OCI-LY1 (cell line): Measurements from ENCODE around the gene NAA30.

Experiments
- EZH2 ChIP-seq: fragments of 200-600 bp; sonication (generic), shearing (Covaris generic); IDR thresholded peaks from 2 replicates; pipeline ENCODE4 v1.8.0; 2017; ENCODE audit warnings: borderline replicate concordance, mixed run types, mild to moderate bottlenecking, antibody characterized with exemption, low read length, moderate library complexity, mixed read lengths
- TF ChIP-seq, protein P1 (sequence below): fragments of 200-600 bp; sonication (generic), shearing (Covaris generic); IDR thresholded peaks from 2 replicates; pipeline ENCODE4 v1.5.1; 2017; ENCODE audit warnings: mild to moderate bottlenecking, antibody characterized with exemption, low read length, moderate library complexity, mixed read lengths

DNA sequence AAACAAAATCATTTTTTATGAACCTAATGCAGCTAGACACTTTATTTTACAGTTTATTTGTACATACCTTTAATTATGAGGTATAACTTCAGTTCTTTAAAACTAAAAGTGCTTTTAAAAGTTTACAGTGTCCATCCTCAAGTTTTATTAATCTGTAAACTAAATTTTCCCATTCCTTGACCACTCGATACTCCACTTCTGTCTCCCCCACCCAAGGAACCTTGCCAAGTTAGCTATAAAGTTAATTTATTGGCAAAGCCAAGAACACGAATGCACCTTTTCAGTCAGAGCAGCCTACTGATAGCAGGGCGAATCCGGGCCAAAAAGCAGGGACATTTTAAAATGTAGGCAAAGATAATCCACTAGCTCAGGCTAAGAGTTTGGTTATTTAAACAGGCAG lies 29.6 kb downstream of the NAA30 start:
- TF ChIP-seq, protein P1, sequence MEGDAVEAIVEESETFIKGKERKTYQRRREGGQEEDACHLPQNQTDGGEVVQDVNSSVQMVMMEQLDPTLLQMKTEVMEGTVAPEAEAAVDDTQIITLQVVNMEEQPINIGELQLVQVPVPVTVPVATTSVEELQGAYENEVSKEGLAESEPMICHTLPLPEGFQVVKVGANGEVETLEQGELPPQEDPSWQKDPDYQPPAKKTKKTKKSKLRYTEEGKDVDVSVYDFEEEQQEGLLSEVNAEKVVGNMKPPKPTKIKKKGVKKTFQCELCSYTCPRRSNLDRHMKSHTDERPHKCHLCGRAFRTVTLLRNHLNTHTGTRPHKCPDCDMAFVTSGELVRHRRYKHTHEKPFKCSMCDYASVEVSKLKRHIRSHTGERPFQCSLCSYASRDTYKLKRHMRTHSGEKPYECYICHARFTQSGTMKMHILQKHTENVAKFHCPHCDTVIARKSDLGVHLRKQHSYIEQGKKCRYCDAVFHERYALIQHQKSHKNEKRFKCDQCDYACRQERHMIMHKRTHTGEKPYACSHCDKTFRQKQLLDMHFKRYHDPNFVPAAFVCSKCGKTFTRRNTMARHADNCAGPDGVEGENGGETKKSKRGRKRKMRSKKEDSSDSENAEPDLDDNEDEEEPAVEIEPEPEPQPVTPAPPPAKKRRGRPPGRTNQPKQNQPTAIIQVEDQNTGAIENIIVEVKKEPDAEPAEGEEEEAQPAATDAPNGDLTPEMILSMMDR: no peak
- TF ChIP-seq EZH2: no peak
